ENCODE measurements around the gene TDRD1.

TDRD1 gene

DNA sequence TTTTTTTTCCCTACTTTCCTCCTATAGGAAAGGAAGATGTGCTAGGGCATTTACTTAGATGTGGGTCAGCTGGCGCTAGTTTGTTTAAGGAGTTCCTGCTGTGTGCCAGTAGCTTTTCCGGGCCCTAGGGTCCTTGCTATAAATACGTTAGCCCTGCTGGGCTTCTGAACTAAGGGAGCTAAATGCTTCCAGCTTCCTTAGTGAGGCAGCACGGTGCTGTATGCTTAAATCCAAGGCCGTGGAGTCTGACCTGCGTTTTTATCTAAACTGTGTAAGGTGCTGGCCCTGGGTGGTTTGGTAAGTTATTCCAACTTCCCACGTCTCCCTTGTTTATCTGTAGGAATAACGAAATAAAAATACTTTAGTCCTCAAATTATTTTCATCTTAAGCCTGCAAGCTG, 594 bp downstream of the TDRD1 start:
- no peak for DNase-seq

DNA sequence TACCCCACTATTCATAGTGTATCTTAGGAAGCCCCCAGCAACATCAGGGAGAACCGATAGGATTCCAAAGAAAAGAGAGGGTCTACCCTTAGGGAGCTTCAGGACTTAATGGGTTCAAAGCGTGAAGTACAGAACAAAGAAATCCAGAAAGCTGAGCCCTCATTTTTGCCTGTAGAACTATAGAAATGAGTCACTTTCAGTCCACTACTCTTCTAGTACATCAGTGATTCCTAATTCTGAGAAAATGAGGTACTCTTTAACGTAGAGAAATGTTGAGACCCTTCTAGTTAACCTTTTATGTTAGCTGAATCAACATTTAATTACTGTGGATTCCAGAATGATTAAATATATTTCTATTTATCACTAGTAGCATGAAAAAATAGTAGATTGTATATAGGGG, 1.8 kb downstream of the TDRD1 start:
- DNase-seq: no peak

DNA sequence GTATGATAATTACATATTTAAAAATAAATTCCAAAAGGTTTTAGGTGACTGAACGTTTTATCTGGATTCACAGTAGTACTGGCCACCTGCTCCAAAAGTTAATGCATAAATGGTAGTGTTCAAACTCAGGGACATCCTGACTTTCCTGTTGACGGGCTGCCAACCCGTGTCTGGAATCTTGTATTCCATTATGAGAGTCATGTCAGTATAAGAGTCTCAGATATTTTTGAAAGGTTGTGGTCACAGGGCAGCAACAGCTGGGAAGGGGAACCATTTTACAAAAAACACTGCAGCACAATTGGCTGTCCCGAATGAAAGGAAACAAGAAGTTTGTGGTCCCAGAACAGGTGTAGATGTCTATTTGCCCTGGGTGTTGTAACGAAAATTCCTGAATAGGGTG, 2.8 kb downstream of the TDRD1 start:
- no peak for DNase-seq

DNA sequence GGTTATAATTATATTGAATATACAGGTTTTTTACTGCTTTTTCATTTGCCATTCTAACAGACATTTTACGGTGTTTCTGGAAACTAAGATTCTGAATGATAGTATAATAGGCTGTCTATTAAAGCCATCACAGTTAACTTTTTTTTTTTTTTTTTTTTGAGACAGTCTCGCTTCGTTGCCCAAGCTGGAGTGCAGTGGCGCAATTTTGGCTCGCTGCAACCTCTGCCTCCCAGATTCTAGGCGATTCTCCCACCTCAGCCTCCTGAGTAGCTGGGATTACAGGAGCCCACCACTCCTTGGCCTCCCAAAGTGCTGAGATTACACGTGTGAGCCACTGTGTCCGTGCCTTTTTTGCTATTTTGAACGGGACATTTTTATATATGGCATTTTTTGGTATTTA, 4.4 kb downstream of the TDRD1 start:
- no peak for DNase-seq

DNA sequence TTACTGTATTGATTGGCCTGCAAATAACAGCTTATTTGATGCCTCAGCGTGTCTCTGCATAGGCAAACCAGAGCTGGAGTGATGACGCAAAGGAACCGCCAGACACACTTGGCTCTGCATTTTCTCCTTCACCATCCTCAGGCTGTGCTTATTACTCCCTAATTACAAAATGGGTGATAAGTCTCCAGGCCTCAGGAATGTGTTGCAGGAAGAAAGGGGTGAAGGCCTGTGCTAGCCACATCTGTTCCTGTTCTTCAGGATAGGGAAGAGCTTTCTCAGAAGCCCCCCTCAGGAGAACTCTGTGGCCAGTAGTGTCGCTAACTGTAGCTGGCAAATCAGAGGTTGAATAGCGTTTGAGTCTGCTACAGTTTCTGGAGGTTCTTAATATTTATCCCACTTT, 5.1 kb downstream of the TDRD1 start:
- DNase-seq: no peak

- DNase-seq: no peak
These were observed 8.8 kb downstream of the TDRD1 start for GRCh38 chr10:114188001-114188400.

DNA sequence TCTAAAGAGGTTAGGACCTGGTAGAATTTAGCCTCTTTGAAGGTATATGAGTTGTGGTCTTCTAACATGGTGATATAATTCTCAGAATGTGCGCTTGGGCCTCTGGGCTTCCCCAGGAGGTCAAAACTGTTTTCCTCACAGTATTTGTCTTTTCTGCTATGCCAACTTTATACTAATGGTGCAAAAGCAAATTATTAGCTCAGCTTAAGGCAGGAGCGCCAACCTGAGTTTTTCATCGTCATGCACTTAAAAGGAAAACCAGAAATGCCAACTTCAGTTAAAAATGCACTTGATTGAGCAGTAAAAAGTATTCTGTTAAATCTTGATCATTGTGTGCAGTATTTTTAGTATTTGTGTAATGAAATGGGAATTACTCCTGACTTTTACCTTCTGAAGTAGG, 9.7 kb downstream of the TDRD1 start:
- DNase-seq: no peak

DNA sequence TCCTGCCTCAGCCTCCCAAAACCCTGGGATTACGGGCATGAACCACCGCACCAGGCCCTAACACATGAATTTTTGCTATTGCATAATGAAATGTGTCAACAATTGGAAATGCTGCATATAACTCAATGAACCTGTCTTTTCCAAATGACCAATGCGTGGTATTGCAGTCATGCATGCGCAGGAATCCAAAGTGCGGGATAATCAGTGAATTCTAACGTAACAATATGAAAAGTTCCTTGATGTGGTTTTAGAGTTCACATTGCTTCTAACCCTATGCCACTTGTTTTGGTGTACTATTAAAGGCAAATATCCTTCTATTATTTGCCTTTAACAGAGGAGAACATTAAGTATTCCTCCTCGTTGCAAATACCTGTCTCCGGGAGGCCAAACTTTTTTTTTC, 10.5 kb downstream of the TDRD1 start:
- no peak for DNase-seq

DNA sequence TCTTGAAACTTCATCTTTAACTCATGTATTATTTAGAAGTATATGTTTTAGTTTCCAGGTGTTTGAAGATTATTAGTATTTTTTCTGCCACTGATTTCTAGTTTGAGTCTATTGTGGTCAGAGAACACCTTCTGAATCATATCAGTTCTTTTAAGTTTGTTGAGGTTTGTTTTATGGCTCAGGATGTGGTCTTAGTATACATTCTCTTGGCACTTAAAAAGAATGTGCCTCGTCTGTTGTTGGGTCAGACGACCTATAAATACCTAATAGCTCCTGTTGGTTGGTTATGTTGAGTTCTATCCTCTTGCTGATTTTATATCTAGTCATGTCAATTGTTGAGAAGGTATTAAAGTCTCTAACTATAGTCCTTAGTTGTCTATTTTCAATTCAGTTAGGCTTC, 15.9 kb downstream of the TDRD1 start:
- no peak for DNase-seq

DNA sequence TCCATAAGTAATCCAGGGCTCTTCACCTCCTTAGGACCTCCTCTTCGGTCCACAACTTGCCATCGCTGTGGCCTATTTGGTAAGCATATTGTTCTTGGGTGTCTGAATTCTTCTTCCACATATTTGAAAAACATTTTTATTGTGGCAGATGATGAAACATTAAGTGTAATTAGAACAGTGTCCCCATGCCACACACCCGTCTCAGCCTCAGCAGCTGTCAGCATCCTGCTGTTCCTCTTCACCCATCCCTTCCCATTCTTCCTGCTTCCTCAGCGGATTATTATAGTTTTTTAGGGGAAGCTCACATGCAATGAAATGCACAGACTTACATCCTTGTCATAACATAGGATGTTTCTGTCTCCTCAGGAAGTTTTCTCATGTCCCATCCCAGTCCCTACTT, 20.1 kb downstream of the TDRD1 start:
- no peak for DNase-seq

GRCh38 chr10:114202812-114203211, 23.7 kb downstream of the TDRD1 start:
- DNase-seq: no peak

GRCh38 chr10:114206902-114207301, 27.7 kb downstream of the TDRD1 start:
- DNase-seq: no peak

DNA sequence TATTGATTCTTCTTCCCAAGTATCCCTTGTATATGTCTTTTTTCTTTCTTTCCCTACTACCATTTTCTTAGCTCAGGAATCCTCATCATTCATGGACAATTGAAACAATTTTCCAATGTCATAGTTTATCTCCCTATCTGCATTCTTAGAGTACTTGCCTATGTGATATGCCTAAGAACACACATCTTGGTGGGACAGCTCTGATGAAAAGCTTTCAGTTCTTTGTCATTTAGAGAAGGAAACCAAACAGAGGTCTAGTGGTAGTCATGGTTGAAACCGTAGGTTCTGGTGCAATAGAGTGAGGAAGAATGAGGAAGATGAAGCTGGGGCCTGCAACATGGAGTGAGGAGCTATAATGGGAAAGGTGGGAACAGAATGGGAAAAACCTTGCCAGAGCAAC, 28.2 kb downstream of the TDRD1 start:
- no peak for DNase-seq

DNA sequence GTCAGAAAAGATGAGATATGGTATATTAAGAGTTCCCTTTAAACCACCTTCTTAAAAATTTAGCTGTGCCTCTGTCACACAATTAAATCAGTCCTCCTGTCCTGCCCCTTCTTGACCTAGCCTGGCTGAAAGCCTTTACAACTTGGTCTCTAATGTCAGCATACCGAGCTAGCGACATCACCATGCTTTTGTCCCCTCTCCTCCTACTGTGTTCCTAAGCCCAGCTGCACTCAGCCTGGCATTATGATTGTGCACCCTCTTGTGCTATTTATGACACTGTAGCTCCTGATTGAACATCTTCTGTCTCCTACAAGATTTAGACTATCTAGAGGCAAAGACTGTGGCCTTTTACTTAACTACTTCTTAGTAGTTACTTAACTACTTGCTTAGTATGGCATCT, 29.2 kb downstream of the TDRD1 start:
- no peak for DNase-seq

GRCh38 chr10:114212153-114212552, 33.0 kb downstream of the TDRD1 start:
- no peak for DNase-seq

GRCh38 chr10:114215033-114215432, 35.9 kb downstream of the TDRD1 start:
- no peak for DNase-seq

DNA sequence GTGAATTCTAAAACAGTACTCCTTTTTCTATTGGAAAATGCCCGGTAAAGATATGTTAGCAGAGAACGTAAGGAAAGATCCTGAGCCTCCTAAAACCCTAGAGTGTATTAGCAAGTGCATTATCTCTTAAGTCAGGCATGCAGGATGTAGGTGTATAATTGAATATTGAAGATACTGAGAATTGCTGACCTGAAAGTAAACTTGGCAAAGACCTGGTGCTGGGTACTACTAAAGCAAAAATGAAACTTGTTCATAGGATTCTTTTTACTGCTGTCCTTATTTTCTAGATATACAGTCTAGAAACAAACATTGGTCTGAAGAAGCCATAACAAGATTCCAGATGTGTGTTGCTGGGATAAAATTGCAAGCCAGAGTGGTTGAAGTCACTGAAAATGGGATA, 41.1 kb downstream of the TDRD1 start:
- DNase-seq: no peak

GRCh38 chr10:114221235-114221634, 42.1 kb downstream of the TDRD1 start:
- DNase-seq: no peak

GRCh38 chr10:114223066-114223465, 43.9 kb downstream of the TDRD1 start:
- no peak for DNase-seq

DNA sequence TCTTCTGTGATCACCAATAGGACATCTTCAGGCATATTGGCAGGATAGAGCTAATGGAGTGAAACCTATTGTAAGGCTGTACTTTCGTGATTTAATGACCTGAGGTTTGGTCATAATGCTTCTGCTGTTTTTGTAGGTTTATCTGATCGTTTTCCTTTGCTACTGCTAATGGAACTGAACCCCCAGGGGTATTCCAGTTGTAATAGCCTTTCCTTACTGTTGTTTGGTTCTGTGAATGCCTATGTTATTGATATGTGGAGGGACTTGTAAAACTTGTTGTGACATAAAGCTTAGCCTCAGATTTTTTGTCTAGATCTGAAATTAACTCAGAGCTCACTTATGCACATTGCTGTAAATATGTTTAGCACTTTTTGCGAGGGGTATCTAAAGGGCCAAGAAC, 49.0 kb downstream of the TDRD1 start:
- no peak for DNase-seq

- no peak for DNase-seq
These were observed 53.5 kb downstream of the TDRD1 start for GRCh38 chr10:114232561-114233176.

DNA sequence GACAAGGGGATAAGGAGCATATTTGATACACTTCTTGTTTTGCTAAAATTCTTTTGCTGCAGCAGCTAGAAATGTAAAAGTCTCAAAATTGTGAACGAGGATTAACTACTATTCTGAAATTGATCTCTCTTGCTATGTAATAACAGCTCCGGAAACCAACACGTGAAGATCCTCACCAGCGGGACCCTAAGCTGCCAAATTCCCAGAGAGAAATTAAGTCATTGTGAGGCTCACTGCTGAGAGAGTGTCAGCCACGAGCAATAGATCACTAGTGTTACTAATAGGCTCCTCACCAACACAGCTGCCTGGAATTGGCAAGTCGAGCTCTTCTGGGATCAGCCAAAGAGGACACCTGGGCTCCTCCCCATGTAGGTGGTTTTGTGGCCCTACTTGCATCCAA, 54.3 kb downstream of the TDRD1 start:
- no peak for DNase-seq

DNA sequence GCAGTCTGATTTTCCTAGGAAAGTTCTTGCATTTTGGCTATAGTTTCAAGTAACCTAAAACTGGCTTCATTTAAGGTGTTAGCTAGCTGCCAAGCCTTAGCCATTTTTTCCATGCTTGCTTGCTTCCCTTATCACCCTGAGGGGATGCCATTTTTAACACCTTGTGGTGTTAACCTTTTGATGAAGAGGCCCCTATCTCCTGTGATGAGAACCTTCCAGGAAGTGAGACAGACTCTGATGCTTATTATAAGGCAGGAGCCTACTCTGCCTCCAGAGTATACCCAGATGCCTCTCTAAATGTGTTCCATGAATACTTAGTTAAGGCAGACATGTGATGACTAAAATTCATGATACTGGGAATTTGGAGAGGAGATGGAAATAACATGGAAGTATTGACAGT, 55.0 kb downstream of the TDRD1 start:
- DNase-seq: no peak

GRCh38 chr10:114239117-114239993, 60.2 kb downstream of the TDRD1 start, which contains the start of gene VWA2:
Gene VWA2, plus strand, starts transcription at chr10:114239254. Its CDS starts 9,460 bp downstream, at chr10:114248714.
- DNase-seq: peak; percentile 39

GRCh38 chr10:114239994-114240345, 60.8 kb downstream of the TDRD1 start:
- peak; percentile 5 for DNase-seq

All from DMS79 treated with DMSO at 0.1 percent for 48 hours (cell line).